ENCODE data around the gene PRR18. TPM values are rescaled to one million over a fixed set of nuclear protein-coding genes. Genes with fewer than 3 reads are reported as not detected.

PRR18 gene
- total RNA-seq, 1 experiment from 2014 or later: not detected

DNA sequence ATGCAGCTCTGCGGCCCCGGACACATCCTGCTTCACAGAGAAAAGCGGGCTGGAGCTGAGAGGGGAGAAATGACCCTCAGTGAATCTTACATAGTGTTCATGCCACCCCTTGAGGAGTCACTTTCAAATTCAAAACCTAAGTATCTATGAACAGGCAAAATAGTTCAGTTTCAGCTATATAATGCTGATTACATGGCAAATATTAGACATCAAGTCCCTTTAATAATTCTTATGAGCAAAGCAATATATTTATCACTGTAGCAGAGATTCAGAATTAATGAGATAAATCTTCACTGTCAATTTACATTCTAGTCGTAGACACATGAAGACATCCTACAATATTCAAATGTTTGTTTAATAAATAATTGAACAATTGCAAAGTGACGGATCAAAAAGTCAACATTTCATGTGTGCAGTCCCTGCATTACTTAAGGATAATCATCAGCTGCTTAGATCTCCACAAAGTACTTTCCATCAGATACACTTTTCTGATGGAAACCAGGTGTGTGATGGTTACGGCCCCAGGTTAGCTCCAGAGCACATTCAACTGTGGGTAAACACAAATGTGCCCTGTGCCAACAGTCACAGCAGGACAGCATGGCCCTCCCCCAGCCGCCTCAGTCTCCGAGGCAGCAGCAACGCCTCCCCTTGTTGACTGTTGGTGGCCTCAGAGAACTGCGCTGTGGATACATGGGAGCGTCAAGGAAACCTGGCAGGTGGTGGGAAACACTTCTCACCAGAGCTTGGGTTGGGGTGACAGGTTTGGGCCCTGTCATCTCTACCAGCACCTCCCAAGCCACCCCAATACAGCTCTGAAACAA lies 787 bp upstream of the PRR18 start:
- Histone ChIP-seq H4K91ac (ENCODE audit: insufficient read length, low read depth, low read length) (no peak overlapping the region), H3K18ac (ENCODE audit: insufficient read length, low read depth, low read length) (no peak overlapping the region), H3K4me2 (ENCODE audit: insufficient read depth, insufficient read length, low read length) (peak overlapping the region; percentile 75), H3K9ac (ENCODE audit: extremely low read depth, insufficient read length, low read length) (no peak overlapping the region), H3K56ac (ENCODE audit: insufficient read length, low read depth, low read length) (no peak overlapping the region), H2BK15ac (ENCODE audit: low read depth, low read length) (no peak overlapping the region), H2BK20ac (ENCODE audit: low read depth, low read length, poor library complexity, severe bottlenecking) (no peak overlapping the region), H2BK5ac (ENCODE audit: insufficient read length, low read length) (no peak overlapping the region), H4K8ac (replicated peaks; ENCODE audit: insufficient read length, low read depth, low read length) (no peak overlapping the region), H3K14ac (ENCODE audit: insufficient read depth, low read length) (no peak overlapping the region), H3K9me3 (ENCODE audit: control insufficient read depth, low read depth, low read length) (no peaks in the 10 kb centered on the region), H2AK5ac (ENCODE audit: insufficient read length, low read length) (no peak overlapping the region), H3K23me2 (ENCODE audit: insufficient read length, low read depth, low read length, poor library complexity, severe bottlenecking) (peaks cover 17% of the 10 kb centered on the region), H3K27me3 (ENCODE audit: insufficient read depth, low read length) (peaks cover 29% of the 10 kb centered on the region; the same call in 1 of the 2 replicates), H4K20me1 (ENCODE audit: control insufficient read depth, insufficient read depth, insufficient read length) (no peaks in the 10 kb centered on the region), H3K79me2 (ENCODE audit: insufficient read depth, low read length) (no peaks in the 10 kb centered on the region), H2AFZ (ENCODE audit: low read length) (no peak overlapping the region), H2BK120ac (ENCODE audit: low read depth, low read length, poor library complexity, severe bottlenecking) (no peak overlapping the region), H3K27ac (ENCODE audit: insufficient read length, low read depth, low read length) (no peak overlapping the region), H3T11ph (ENCODE audit: low read length) (no peak overlapping the region), H3K4me1 (ENCODE audit: insufficient read depth, low read length) (no peaks in the 10 kb centered on the region; the same call in 1 of the 2 replicates), H2BK12ac (ENCODE audit: insufficient read length, low read depth, low read length) (no peak overlapping the region), H3K79me1 (ENCODE audit: insufficient read depth, low read depth, low read length, poor library complexity, severe bottlenecking) (no peaks in the 10 kb centered on the region), H3K23ac (ENCODE audit: insufficient read length, low read depth, low read length) (no peak overlapping the region), H4K5ac (ENCODE audit: insufficient read length, low read depth, low read length) (no peak overlapping the region), H3K4ac (ENCODE audit: low read depth, low read length) (no peak overlapping the region)
- Mint-ChIP-seq H3K4me1 (peaks cover 7 to 8% of the 10 kb centered on the region in 2 experiments), H3K27me3 (ENCODE audit: low read depth) (peaks cover 66% of the 10 kb centered on the region), H3K4me3 (peak overlapping the region; percentile 42 to 73), H3K36me3 (ENCODE audit: insufficient read depth in 1 of 3, low read depth in 3 of 3) (no peaks in the 10 kb centered on the region; a peak in 1 of 7 replicates), H3K27ac (no peak overlapping the region), H3K9me3 (peaks cover 0 to 3% of the 10 kb centered on the region in 2 experiments; a peak in 1 of 5 replicates)
- TF ChIP-seq, protein P1, sequence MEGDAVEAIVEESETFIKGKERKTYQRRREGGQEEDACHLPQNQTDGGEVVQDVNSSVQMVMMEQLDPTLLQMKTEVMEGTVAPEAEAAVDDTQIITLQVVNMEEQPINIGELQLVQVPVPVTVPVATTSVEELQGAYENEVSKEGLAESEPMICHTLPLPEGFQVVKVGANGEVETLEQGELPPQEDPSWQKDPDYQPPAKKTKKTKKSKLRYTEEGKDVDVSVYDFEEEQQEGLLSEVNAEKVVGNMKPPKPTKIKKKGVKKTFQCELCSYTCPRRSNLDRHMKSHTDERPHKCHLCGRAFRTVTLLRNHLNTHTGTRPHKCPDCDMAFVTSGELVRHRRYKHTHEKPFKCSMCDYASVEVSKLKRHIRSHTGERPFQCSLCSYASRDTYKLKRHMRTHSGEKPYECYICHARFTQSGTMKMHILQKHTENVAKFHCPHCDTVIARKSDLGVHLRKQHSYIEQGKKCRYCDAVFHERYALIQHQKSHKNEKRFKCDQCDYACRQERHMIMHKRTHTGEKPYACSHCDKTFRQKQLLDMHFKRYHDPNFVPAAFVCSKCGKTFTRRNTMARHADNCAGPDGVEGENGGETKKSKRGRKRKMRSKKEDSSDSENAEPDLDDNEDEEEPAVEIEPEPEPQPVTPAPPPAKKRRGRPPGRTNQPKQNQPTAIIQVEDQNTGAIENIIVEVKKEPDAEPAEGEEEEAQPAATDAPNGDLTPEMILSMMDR (conservative IDR thresholded peaks at IDR 0.05): no peak
- no peak for DNase-seq
- no CpG with 5 or more reads among the region's 11 CpGs for WGBS (ENCODE audit: extremely low coverage, insufficient read length, low lambda C conversion rate)
